DOHH2 (cell line): Measurements from ENCODE around the gene SCG3.

ENCODE experiments used
- H3F3A ChIP-seq: fragments of 200-600 bp; sonication (generic), shearing (Covaris generic); 2 replicates; pipeline ENCODE4 v1.6.0; 2016; ENCODE audit warnings: antibody characterized with exemption, mild to moderate bottlenecking; ENCODE audit not compliant: control insufficient read depth, insufficient read depth
- H3K27ac ChIP-seq: fragments of 200-600 bp; sonication (generic); 2 replicates; pipeline ENCODE4 v1.5.1; 2014; ENCODE audit warnings: low read depth, mild to moderate bottlenecking, low read length, moderate library complexity
- H3K27me3 ChIP-seq: fragments of 200-600 bp; sonication (generic); 2 replicates; pipeline ENCODE4 v1.6.1; 2014; ENCODE audit warnings: mild to moderate bottlenecking, low read length, mixed read lengths; ENCODE audit not compliant: control insufficient read depth
- H3K36me3 ChIP-seq: fragments of 200-600 bp; sonication (generic); 2 replicates; pipeline ENCODE4 v1.6.1; 2014; ENCODE audit warnings: mild to moderate bottlenecking, low read length, moderate library complexity, mixed read lengths; ENCODE audit not compliant: control insufficient read depth
- H3K4me1 ChIP-seq: fragments of 200-600 bp; sonication (generic); 2 replicates; pipeline ENCODE4 v1.6.1; 2014; ENCODE audit warnings: mild to moderate bottlenecking, low read length, mixed read lengths; ENCODE audit not compliant: control insufficient read depth
- H3K4me2 ChIP-seq: fragments of 200-600 bp; sonication (generic); 2 replicates; pipeline ENCODE4 v1.6.0; 2014; ENCODE audit warnings: mild to moderate bottlenecking, low read length, moderate library complexity
- H3K4me3 ChIP-seq: fragments of 200-600 bp; sonication (generic); 2 replicates; pipeline ENCODE4 v1.5.1; 2014; ENCODE audit warnings: mild to moderate bottlenecking, low read length, mixed read lengths
- H3K79me2 ChIP-seq: fragments of 200-600 bp; sonication (generic); 2 replicates; pipeline ENCODE4 v1.6.1; 2014; ENCODE audit warnings: mild to moderate bottlenecking, low read length, mixed read lengths; ENCODE audit not compliant: control insufficient read depth
- H3K9me2 ChIP-seq: fragments of 200-600 bp; sonication (generic); replicated peaks from 2 replicates; pipeline ENCODE4 v1.6.1; 2014; ENCODE audit warnings: mild to moderate bottlenecking, low read length, mixed read lengths; ENCODE audit not compliant: control insufficient read depth
- H3K9me3 ChIP-seq: fragments of 200-600 bp; sonication (generic); 2 replicates; pipeline ENCODE4 v1.6.1; 2014; ENCODE audit warnings: antibody characterized with exemption, low read length, mixed read lengths; ENCODE audit not compliant: control insufficient read depth, insufficient read depth
- H4K20me1 ChIP-seq: fragments of 200-600 bp; sonication (generic); 2 replicates; pipeline ENCODE4 v1.6.0; 2014; ENCODE audit warnings: low read depth, mild to moderate bottlenecking, antibody characterized with exemption, low read length, moderate library complexity; ENCODE audit not compliant: control insufficient read depth, insufficient read depth
- CTCF ChIP-seq: fragments of 200-600 bp; sonication (generic); IDR thresholded peaks from one replicate; pipeline ENCODE4 v1.5.1; 2014; ENCODE audit warnings: antibody characterized with exemption, mild to moderate bottlenecking, low read depth, low read length; ENCODE audit not compliant: poor library complexity, severe bottlenecking
- EZH2phosphoT487 ChIP-seq: fragments of 200-600 bp; sonication (generic); IDR thresholded peaks from 2 replicates; pipeline ENCODE4 v1.6.1; 2017; ENCODE audit warnings: borderline replicate concordance, mild to moderate bottlenecking, antibody characterized with exemption, low read length, moderate library complexity, mixed read lengths

Gene SCG3

GRCh38 chr15:51687565-51687964, 6.3 kb downstream of the SCG3 start:
- H3K36me3 ChIP-seq: no peaks in the 10 kb centered on the region

GRCh38 chr15:51688863-51689262, 7.6 kb downstream of the SCG3 start:
- Histone ChIP-seq H3K4me2 (no peak overlapping the region), H3K4me1 (no peaks in the 10 kb centered on the region), H3K36me3 (no peaks in the 10 kb centered on the region), H3K27me3 (peaks cover 43% of the 10 kb centered on the region), H3K9me3 (no peaks in the 10 kb centered on the region), H3K27ac (no peak overlapping the region), H3K9me2 (no peaks in the 10 kb centered on the region), H4K20me1 (no peaks in the 10 kb centered on the region), H3K4me3 (no peak overlapping the region), H3K79me2 (no peaks in the 10 kb centered on the region), H3F3A (no peaks in the 10 kb centered on the region)
- no peak for TF ChIP-seq CTCF
- TF ChIP-seq EZH2phosphoT487: no peak

More at GRCh38 chr15:51687565-51687964, 6.3 kb downstream of the SCG3 start:
- TF ChIP-seq CTCF (no peak), EZH2phosphoT487 (no peak)
- Histone ChIP-seq H3K9me2 (no peaks in the 10 kb centered on the region), H3K27me3 (peaks cover 37% of the 10 kb centered on the region), H3K4me1 (no peaks in the 10 kb centered on the region), H3K27ac (no peak overlapping the region), H3K4me3 (no peak overlapping the region), H3K4me2 (no peak overlapping the region), H3F3A (no peaks in the 10 kb centered on the region), H3K9me3 (no peaks in the 10 kb centered on the region), H3K79me2 (no peaks in the 10 kb centered on the region), H4K20me1 (no peaks in the 10 kb centered on the region)

GRCh38 chr15:51692154-51692553, 10.9 kb downstream of the SCG3 start:
- peaks cover 32% of the 10 kb centered on the region for H3K27me3 ChIP-seq
- H3K4me2 ChIP-seq: no peak overlapping the region

More at GRCh38 chr15:51692154-51692553, 10.9 kb downstream of the SCG3 start:
- Histone ChIP-seq H3K4me3 (no peak overlapping the region), H3K36me3 (no peaks in the 10 kb centered on the region), H3F3A (no peaks in the 10 kb centered on the region), H3K27ac (no peak overlapping the region), H3K4me1 (no peaks in the 10 kb centered on the region), H4K20me1 (no peaks in the 10 kb centered on the region), H3K9me2 (no peaks in the 10 kb centered on the region), H3K9me3 (no peaks in the 10 kb centered on the region), H3K79me2 (no peaks in the 10 kb centered on the region)
- TF ChIP-seq CTCF (no peak), EZH2phosphoT487 (no peak)
